IMR-90 (cell line): ENCODE data around the gene ATG5. TPM values are rescaled to one million over a fixed set of nuclear protein-coding genes. Genes with fewer than 3 reads are reported as not detected.

Experiments
- ATAC-seq: fragments of 200-7000 bp; cut with Tn5 transposase; 2 replicates; pipeline ENCODE4 v1.9.1; 2020; ENCODE audit warnings: low read depth, mild to moderate bottlenecking, moderate library complexity
- BruUV-seq: library from RNA; stranded (reverse); fragments of 400-500 nt; replicated peaks from 2 replicates; lab custom pipeline; 2021; lab: Mats Ljungman, UMichigan
- CTCF ChIA-PET: fragments of 300-600 bp; formaldehyde crosslinking; extraction: SDS; loops from one replicate; lab custom pipeline; 2021; ENCODE audit warnings: antibody characterized with exemption; lab: Yijun Ruan, JAX
- POLR2A ChIA-PET: fragments of 300-600 bp; sonication (Branson Sonifier 250); formaldehyde crosslinking; loops from one replicate; lab custom pipeline; 2022; ENCODE audit warnings: antibody characterized with exemption; ENCODE audit not compliant: unreplicated experiment; lab: Charles Lee
- DNase-seq: peaks from one replicate; pipeline ENCODE4 v3.0.0; 2013
- H2AFZ ChIP-seq: replicated peaks from 2 replicates; pipeline ENCODE3; 2013; ENCODE audit warnings: low read length, mild to moderate bottlenecking; ENCODE audit not compliant: poor library complexity
- H2AK5ac ChIP-seq: 2 replicates; pipeline ENCODE4 v1.6.1; 2013; ENCODE audit warnings: low read depth, low read length, inconsistent platforms
- H2AK9ac ChIP-seq: replicated peaks from 2 replicates; pipeline ENCODE3; 2013; ENCODE audit warnings: mild to moderate bottlenecking, low read depth, low read length, moderate library complexity; ENCODE audit not compliant: poor library complexity
- H2BK120ac ChIP-seq: 2 replicates; pipeline ENCODE4 v1.6.1; 2013; ENCODE audit warnings: low read depth, low read length, inconsistent platforms
- H2BK15ac ChIP-seq: 3 replicates; pipeline ENCODE4 v1.6.1; 2013; ENCODE audit warnings: low read depth, low read length, inconsistent platforms
- H2BK20ac ChIP-seq: 2 replicates; pipeline ENCODE4 v1.6.1; 2013; ENCODE audit warnings: low read depth, mild to moderate bottlenecking, inconsistent platforms, low read length, moderate library complexity
- H2BK5ac ChIP-seq: 2 replicates; pipeline ENCODE4 v1.6.1; 2013; ENCODE audit warnings: mild to moderate bottlenecking, low read depth, low read length, inconsistent platforms; ENCODE audit not compliant: poor library complexity, severe bottlenecking
- H3K14ac ChIP-seq: replicated peaks from 2 replicates; pipeline ENCODE4 v1.6.1; 2013; ENCODE audit warnings: low read depth, low read length, inconsistent platforms
- H3K18ac ChIP-seq: 2 replicates; pipeline ENCODE4 v1.6.1; 2013; ENCODE audit warnings: low read depth, low read length, control low read depth
- H3K23ac ChIP-seq: 2 replicates; pipeline ENCODE4 v1.6.1; 2013; ENCODE audit warnings: low read depth, low read length, inconsistent platforms
- H3K27ac ChIP-seq: 2 replicates; pipeline ENCODE4 v1.5.1; 2013; ENCODE audit warnings: mild to moderate bottlenecking, control low read depth, low read length; ENCODE audit not compliant: insufficient read depth
- H3K27me3 ChIP-seq: 2 replicates; pipeline ENCODE4 v1.6.1; 2013; ENCODE audit warnings: low read length; ENCODE audit not compliant: control insufficient read depth, insufficient read depth
- H3K36me3 ChIP-seq: 2 replicates; pipeline ENCODE4 v1.6.1; 2013; ENCODE audit warnings: low read length, mixed read lengths; ENCODE audit not compliant: control insufficient read depth, insufficient read depth
- H3K4ac ChIP-seq: 2 replicates; pipeline ENCODE4 v1.6.1; 2013; ENCODE audit warnings: low read depth, low read length, inconsistent platforms
- H3K4me1 ChIP-seq: 2 replicates; pipeline ENCODE4 v1.6.1; 2013; ENCODE audit warnings: low read length, mixed read lengths; ENCODE audit not compliant: control insufficient read depth, insufficient read depth
- H3K4me2 ChIP-seq: 2 replicates; pipeline ENCODE4 v1.6.1; 2013; ENCODE audit warnings: low read depth, mild to moderate bottlenecking, control low read depth, low read length, moderate library complexity
- H3K4me3 ChIP-seq: 2 replicates; pipeline ENCODE4 v1.5.1; 2013; ENCODE audit warnings: low read depth, mild to moderate bottlenecking, control low read depth, low read length, moderate library complexity; ENCODE audit not compliant: insufficient read depth
- H3K56ac ChIP-seq: 2 replicates; pipeline ENCODE4 v1.6.1; 2013; ENCODE audit warnings: low read length, inconsistent platforms; ENCODE audit not compliant: insufficient read depth; ENCODE audit errors: extremely low read depth
- H3K79me1 ChIP-seq, 2 experiments: 2 replicates each; pipeline ENCODE4 v1.6.1; 2013; ENCODE audit warnings: low read length in 2 of 2, inconsistent platforms in 1 of 2, low read depth in 1 of 2
- H3K9ac ChIP-seq: 2 replicates; pipeline ENCODE4 v1.6.1; 2013; ENCODE audit warnings: low read depth, low read length, control low read depth
- H3K9me1 ChIP-seq: 2 replicates; pipeline ENCODE4 v1.6.1; 2013; ENCODE audit warnings: low read length, inconsistent platforms; ENCODE audit not compliant: insufficient read depth
- H3K9me3 ChIP-seq: 2 replicates; pipeline ENCODE4 v1.6.1; 2013; ENCODE audit warnings: low read length; ENCODE audit not compliant: control insufficient read depth, insufficient read depth
- H4K20me1 ChIP-seq: 2 replicates; pipeline ENCODE4 v1.6.1; 2013; ENCODE audit warnings: low read length, inconsistent platforms; ENCODE audit not compliant: insufficient read depth
- H4K5ac ChIP-seq: 2 replicates; pipeline ENCODE4 v1.6.1; 2013; ENCODE audit warnings: mild to moderate bottlenecking, low read depth, low read length, control low read depth
- H4K8ac ChIP-seq, 2 experiments: 2 replicates each; pipeline ENCODE4 v1.6.1; 2013; ENCODE audit warnings: low read depth in 2 of 2, low read length in 2 of 2, control low read depth in 1 of 2, inconsistent platforms in 1 of 2
- H4K91ac ChIP-seq: 2 replicates; pipeline ENCODE4 v1.6.1; 2013; ENCODE audit warnings: low read depth, low read length, inconsistent platforms; ENCODE audit not compliant: insufficient read depth
- MAZ ChIP-seq: IDR thresholded peaks from 2 replicates; pipeline ENCODE4 v1.6.1; 2012; ENCODE audit warnings: low read depth, mild to moderate bottlenecking, low read length, improper control_type of control experiment, moderate library complexity, borderline replicate concordance
- RAD21 ChIP-seq: IDR thresholded peaks from 2 replicates; pipeline ENCODE4 v1.6.1; 2012; ENCODE audit warnings: low read length, improper control_type of control experiment
- RCOR1 ChIP-seq: IDR thresholded peaks from 2 replicates; pipeline ENCODE4 v1.6.1; 2012; ENCODE audit warnings: mild to moderate bottlenecking, low read length, improper control_type of control experiment; ENCODE audit not compliant: insufficient replicate concordance
- SMC3 ChIP-seq: fragments of 150-350 bp; IDR thresholded peaks from 2 replicates; pipeline ENCODE4 v1.6.1; 2016; ENCODE audit warnings: low read depth, mild to moderate bottlenecking, antibody characterized with exemption, low read length, moderate library complexity
- WGBS, 2 experiments: methylation state at CpG; one replicate each; pipeline versions ENCODE4 v1.1.5 to v1.1.7; 2013; ENCODE audit warnings: missing lambda C conversion rate in 2 of 2; ENCODE audit not compliant: insufficient read length in 1 of 2; ENCODE audit errors: extremely low coverage in 2 of 2; 5-methylcytosine and 5-hydroxymethylcytosine counted together
- dilution Hi-C: fragments of 300-500 bp; cut with HindIII; formaldehyde crosslinking; loops from one replicate; pipeline ENCODE4 v1.14.3; 2018; ENCODE audit warnings: low sequenced_read_pairs; ENCODE audit not compliant: unreplicated experiment
- in situ Hi-C: fragments of 300-500 bp; cut with MboI; formaldehyde crosslinking; loops from 3 replicates; pipeline ENCODE4 v1.14.3; 2019; ENCODE audit warnings: low sequenced_read_pairs, inconsistent platforms, mixed read lengths
- intact Hi-C: fragments of 100-400 bp; cut with micrococcal nuclease; formaldehyde crosslinking; loops from 2 replicates; pipeline ENCODE4 v1.10.0; 2022
- polyA plus RNA-seq, 3 experiments: library from polyadenylated mRNA; depleted of rRNA; stranded (reverse); fragments of >200 nt; gene quantifications; 2 replicates each; pipeline ENCODE4 v1.2.3, GENCODE V29; 2012; ENCODE audit warnings: low replicate concordance in 1 of 3
- total RNA-seq: library from RNA; depleted of rRNA; stranded (reverse); fragments of >200 nt; gene quantifications from 2 replicates; pipeline ENCODE4 v1.2.3, GENCODE V29; 2012
- TF ChIP-seq, protein P1 (sequence below): conservative IDR thresholded peaks from 2 replicates; pipeline ENCODE4 v1.5.1; 2012; ENCODE audit warnings: mild to moderate bottlenecking, low read depth, low read length, improper control_type of control experiment

Gene ATG5
- total and polyA plus RNA-seq, 2 of the 4 experiments (the other 2 are of a cell fraction), result 13.5 to 28.0 TPM

DNA sequence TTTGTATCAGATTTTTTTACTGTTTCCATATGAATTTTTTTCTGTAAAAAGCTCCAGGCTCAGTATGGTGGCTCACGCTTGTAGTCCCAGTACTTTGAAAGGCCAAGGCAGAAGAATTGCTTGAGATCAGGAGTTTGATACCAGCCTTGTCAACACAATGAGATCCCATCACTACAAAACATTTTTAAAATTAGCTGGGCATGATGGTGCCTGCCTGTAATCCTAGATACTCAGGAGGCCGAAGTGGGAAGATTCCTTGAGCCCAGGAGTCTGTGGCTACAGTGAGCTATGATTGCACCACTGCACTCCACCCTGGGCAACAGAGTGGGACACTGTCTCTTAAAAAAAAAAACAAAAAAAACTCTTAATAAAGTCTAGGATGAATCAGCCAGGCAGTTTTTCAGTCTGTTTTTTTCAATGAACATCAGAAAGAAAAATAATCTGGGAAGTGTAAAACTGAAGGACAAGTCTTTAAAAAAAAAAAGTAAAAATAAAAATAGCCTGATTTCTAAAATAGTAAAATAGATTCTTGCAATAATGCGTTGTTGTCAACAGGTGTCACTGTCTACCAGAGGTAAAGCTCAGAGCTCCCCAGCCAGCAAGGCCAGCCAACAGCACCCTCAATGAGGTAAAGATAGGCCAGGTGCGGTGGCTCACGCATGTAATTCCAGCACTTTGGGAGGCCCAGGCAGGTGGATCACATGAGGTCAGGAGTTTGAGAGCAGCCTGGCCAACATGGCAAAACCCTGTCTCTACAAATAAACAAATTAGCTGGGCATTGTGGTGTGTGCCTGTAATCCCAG lies 9.3 kb upstream of the ATG5 start:
- WGBS, 2 experiments, result no CpG with 5 or more reads among the region's 5 CpGs
- DNase-seq, result peak; percentile 47
- Histone ChIP-seq H2BK120ac (no peak overlapping the region), H3K79me1 (no peaks in the 10 kb centered on the region), H3K36me3 (no peaks in the 10 kb centered on the region), H4K5ac (no peak overlapping the region), H3K9me1 (no peaks in the 10 kb centered on the region), H3K56ac (no peak overlapping the region), H3K9me3 (no peaks in the 10 kb centered on the region), H4K91ac (no peak overlapping the region), H3K18ac (no peak overlapping the region), H2BK15ac (no peak overlapping the region), H3K14ac (no peak overlapping the region), H4K20me1 (no peaks in the 10 kb centered on the region), H3K27ac (no peak overlapping the region), H2BK20ac (no peak overlapping the region), H3K9ac (no peak overlapping the region), H3K23ac (no peak overlapping the region), H4K8ac (no peak overlapping the region), H3K4me3 (no peak overlapping the region), H3K4me1 (no peaks in the 10 kb centered on the region), H2AFZ (no peak overlapping the region), H2BK5ac (no peak overlapping the region), H3K27me3 (peaks cover 18% of the 10 kb centered on the region), H2AK5ac (no peak overlapping the region), H2AK9ac (no peak overlapping the region), H3K4me2 (no peak overlapping the region), H3K4ac (no peak overlapping the region)
- peak; percentile 85 for ATAC-seq
- CTCF ChIA-PET, result interaction anchor here (0.5 to 1.2 kb wide), 7 partner anchors 12 to 649 kb away, joined by 3 to 11 read pairs (median 4); no protein-coding TSS in a partner anchor
- TF ChIP-seq, protein P1, sequence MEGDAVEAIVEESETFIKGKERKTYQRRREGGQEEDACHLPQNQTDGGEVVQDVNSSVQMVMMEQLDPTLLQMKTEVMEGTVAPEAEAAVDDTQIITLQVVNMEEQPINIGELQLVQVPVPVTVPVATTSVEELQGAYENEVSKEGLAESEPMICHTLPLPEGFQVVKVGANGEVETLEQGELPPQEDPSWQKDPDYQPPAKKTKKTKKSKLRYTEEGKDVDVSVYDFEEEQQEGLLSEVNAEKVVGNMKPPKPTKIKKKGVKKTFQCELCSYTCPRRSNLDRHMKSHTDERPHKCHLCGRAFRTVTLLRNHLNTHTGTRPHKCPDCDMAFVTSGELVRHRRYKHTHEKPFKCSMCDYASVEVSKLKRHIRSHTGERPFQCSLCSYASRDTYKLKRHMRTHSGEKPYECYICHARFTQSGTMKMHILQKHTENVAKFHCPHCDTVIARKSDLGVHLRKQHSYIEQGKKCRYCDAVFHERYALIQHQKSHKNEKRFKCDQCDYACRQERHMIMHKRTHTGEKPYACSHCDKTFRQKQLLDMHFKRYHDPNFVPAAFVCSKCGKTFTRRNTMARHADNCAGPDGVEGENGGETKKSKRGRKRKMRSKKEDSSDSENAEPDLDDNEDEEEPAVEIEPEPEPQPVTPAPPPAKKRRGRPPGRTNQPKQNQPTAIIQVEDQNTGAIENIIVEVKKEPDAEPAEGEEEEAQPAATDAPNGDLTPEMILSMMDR, result peak; percentile 68
- TF ChIP-seq MAZ (no peak), RCOR1 (no peak), RAD21 (peak; percentile 66), SMC3 (peak; percentile 35; the same call in 1 of the 2 replicates)
- dilution Hi-C loops, result no loop called here
- in situ Hi-C loops, result loop anchor here (25.0 kb wide), 1 partner anchor 652 kb away; no protein-coding TSS in a partner anchor
- BruUV-seq, result no TSS peak
- POLR2A ChIA-PET, result interaction anchor here (1.1 kb wide), 1 partner anchor 9 kb away, joined by 3 read pairs; the partner anchor contains the start of gene ATG5
- intact Hi-C loops, result loop anchor here (1.0 to 5.0 kb wide), 3 partner anchors 112 to 662 kb away; no protein-coding TSS in a partner anchor
